LHCN-M2 (cell line): ENCODE measurements around the gene REEP5. TPM values are rescaled to one million over a fixed set of nuclear protein-coding genes. Genes with fewer than 3 reads are reported as not detected.
"Not testable (repeated sequence)": the region's sequence is repeated elsewhere in the genome, so short reads cannot be mapped to it uniquely, and the experiment has no call there.

ENCODE experiments used
- DNase-seq: peaks from one replicate; pipeline ENCODE4 v3.0.0-alpha.2; 2012; ENCODE audit warnings: low read depth
- polyA plus RNA-seq: library from polyadenylated mRNA; unstranded; fragments of >200 nt; gene quantifications from one replicate; pipeline ENCODE4 v1.2.1, GENCODE V29; 2012; ENCODE audit warnings: missing spikeins
- total RNA-seq: library from RNA; depleted of rRNA; stranded (reverse); fragments of >200 nt; gene quantifications from 2 replicates; pipeline ENCODE4 v1.2.3, GENCODE V29; 2014; rRNA removed

REEP5 gene
- 40.6 and 41.4 TPM in 2 replicates for total RNA-seq
- 91.4 TPM for polyA plus RNA-seq

DNA sequence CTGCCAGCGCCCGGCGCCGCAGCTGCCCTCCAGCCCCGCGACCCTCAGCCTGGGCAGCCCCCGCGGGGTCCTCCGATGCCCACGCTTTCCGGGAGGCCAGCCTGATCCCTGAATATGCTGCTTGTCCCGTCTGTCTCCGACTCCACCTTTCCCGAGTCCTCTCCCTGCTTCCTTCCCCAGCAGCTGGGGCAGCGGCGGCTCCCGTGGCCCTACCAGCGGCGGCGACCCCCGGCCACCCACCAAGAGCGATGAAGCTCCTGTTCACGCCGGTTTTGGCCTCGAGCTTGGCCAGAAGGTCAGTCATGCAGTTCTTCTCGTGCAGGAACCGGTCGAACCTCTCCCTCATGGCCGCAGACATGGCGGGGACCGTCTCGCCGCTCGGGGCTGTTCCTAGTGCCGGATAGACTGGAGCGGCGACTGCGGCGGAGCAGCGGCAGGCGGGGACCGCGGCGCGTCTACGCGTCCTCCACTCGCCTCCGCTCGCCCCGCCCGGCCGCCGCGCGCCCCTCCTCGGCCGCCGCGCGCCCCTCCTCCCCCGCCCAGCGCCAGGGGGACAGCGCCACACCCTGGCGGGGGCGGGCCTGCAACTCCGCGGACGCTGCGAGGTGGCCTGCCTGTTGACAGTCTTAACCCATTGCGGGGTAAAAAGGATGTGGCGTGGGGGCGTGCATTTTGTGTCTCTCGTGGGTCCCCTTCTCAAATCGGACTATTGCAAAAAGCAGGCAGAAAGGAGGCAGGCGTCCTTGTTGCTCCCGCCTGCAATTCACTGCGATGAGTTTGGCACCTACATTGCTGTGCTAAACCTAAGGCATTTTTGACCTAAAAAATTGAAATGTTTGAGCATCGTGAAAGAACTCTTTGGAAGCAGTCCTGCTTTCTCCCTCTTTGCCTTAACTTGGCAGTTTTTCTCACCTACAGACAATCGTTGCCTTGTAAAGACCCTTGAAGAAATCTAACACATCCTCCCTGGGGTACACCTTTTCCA lies at the start of gene REEP5:
REEP5 (minus strand) TSS at position 395 of the 985 bp plus-strand sequence; CDS start at position 358, 37 bp downstream.
- peak; percentile 73 for DNase-seq

DNA sequence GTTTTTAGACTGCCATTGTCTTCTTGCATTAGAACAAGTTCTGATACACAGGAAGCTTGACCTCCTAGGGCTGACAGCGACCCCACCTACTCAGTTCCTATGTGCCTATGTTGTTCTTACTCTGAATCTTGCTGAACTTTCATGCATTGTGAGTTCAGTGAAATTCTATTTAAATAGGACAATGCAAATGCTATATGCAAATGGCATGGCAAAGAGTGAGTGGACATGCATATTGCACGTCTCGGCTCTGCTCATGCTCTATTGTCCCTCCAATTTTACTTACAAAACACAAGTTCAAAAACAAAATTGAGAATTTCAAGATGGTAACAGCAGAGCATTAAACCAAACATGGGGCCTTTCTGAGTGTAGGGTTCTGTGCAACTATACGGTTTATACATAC lies 49.2 kb upstream of the REEP5 start:
- no peak for DNase-seq

DNA sequence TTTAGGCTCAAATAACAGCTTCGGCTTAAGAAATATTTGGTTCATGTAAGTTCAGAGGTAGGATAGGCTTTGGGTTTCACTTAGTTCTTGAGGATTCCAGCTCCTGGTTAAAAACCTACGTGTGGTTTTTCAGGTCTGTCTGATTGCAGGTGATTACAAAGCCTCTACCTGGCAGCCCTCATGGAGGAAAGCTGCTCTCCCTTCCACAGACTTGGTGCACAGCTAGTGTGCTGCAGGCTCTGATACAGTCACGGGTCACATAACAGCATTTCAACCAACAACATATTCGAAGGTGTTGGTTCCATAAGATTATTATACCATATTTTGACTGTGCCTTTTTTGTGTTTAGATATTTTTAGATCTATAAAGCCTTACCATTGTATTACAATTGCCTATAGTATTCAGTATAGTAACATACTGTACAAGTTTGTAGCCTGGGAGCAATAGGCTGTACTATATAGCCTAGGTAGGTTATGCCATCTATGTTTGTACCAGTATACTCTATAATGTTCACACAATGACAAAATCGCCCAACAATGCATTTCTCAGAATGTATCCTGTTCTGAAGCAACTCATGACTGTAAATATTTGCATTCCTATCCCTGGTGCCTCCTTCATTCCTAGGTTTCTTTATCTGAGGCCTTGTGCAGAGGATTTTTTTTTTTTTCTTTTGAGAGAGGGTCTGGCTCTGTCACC lies 46.5 kb upstream of the REEP5 start:
- DNase-seq = no peak

DNA sequence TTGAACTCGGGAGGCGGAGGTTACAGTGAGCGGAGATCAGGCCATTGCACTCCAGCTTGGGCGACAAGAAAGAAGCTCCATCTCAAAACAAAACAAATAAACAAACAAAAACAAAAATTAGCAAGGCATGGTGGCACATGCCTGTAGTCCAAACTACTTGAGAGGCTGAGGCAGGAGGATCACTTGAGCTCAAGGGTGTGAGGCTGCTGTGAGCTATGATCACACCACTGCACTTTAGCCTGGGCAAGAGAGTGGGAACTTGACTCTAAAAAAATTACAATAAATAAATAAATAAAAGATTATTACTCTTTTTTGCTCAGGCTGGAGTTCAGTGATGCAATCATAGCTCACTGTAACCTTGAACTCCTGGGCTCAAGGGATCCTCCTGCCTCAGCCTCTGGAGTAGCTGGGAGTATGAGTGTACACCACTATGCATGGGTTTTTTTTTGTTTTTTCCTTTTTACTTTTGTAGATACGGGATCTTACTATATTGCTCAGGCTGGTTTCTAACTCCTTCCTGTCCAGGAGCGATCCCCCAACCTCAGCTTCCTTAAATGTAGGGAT lies 45.6 kb upstream of the REEP5 start:
- no peak for DNase-seq

DNA sequence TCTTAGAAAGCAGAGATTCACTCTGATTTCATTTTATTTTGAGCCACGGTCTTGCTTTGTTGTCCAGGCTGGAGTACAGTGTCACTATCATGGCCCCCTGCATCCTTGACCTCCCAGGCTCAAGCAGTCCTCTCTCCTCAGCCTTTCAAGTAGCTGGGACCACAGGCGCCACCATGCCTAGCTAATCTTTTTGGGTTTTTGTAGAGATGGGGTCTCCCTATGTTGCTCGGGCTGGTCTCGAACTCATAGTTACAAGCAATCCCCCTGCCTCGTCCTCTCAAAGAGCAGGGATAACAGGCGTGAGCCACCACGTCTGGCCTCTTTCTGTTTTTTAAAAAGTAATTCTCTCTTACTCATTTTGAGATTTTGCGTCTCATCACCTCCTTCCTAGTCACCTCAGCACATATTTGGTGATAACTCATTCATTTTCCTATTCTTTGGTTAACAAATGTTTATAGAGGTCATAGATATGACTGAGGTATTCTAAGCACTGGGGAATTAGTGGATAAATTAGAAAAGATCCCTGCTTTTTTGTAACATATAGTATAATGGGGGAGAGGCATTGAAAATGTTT lies 43.8 kb upstream of the REEP5 start:
- no peak for DNase-seq

DNA sequence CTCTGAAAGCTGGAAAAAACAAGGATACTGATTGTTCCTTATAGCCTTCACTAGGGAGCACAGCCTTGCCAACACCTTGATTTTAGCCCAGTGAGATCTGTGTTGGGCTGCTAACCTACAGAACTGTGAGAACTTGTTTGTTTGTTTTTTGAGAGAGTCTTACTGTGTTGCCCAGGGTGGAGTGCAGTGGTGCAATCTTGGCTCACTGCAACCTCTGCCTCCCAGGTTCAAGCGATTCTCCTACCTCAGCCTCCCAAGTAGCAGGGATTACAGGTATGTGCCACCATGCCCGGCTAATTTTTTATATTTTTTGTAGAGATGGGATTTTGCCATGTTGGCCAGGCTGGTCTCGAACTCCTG lies 41.3 kb upstream of the REEP5 start:
- not testable (repeated sequence) for DNase-seq

DNA sequence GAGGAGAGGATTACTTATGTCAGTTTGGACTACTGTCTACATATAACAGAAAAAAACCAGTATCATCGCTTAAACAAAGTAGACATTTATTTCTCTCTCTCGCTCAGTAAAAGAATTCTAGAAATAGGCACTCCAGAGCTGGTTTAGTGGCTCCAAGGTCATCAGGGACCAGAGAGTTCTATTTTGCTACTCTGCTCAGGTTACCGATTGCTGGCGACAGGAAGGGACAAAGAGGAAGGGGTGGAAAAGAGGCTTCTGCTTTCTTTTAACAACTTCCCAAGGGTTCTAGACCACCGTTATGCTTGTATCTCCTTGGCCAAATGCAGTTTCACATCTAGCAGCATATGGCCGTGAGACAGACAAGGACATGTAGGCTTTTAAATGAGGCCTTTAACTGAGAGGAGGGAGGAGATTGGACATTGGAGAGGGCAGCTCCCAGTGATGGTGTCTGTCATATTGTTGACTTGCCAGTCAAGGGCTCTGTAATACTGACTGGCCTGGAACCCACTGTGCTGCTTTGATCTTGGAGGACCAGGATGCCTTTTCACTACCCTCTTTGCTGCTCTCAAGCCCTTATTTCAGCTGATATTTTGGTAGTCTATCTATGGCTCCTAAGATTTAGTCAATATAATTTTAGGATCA lies 39.0 kb upstream of the REEP5 start:
- no peak for DNase-seq

DNA sequence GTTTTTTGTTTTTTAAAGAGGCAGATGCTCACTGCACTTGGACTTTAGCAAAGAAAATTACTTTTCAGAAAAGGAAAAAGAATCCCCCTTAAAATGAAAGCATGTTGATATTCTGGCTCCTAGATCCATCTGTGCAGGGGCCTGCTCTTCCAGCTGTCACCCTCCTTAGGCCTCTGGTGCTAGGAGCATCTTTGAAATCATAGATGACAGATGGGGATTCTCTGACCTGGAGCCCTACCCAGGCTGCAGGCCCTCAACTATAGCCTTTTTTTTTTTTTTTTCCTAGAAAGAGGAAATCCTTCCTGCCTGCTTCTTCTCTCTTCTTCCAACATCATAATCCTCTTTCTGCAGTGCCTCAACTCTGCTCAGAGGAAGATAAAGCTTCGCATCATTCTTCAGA lies 38.3 kb upstream of the REEP5 start:
- peak; percentile 31 for DNase-seq

DNA sequence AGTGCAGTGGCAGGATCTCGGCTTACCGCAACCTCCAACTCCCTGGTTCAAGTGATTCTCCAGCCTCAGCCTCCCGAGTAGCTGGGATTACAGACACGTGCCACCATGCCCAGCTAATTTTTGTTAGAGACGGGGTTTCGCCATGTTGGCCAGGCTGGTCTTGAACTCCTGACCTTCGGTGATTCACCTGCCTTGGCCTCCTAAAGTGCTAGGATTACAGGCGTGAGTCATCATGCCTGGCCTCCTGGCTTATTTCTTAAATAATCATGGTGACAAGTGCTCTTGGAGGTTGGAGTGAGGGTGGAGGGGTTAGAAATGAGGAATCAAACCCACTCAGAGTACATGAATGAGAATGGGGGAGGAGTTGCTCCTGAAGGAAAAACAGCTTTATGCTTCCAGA lies 37.8 kb upstream of the REEP5 start:
- peak; percentile 89 for DNase-seq

DNA sequence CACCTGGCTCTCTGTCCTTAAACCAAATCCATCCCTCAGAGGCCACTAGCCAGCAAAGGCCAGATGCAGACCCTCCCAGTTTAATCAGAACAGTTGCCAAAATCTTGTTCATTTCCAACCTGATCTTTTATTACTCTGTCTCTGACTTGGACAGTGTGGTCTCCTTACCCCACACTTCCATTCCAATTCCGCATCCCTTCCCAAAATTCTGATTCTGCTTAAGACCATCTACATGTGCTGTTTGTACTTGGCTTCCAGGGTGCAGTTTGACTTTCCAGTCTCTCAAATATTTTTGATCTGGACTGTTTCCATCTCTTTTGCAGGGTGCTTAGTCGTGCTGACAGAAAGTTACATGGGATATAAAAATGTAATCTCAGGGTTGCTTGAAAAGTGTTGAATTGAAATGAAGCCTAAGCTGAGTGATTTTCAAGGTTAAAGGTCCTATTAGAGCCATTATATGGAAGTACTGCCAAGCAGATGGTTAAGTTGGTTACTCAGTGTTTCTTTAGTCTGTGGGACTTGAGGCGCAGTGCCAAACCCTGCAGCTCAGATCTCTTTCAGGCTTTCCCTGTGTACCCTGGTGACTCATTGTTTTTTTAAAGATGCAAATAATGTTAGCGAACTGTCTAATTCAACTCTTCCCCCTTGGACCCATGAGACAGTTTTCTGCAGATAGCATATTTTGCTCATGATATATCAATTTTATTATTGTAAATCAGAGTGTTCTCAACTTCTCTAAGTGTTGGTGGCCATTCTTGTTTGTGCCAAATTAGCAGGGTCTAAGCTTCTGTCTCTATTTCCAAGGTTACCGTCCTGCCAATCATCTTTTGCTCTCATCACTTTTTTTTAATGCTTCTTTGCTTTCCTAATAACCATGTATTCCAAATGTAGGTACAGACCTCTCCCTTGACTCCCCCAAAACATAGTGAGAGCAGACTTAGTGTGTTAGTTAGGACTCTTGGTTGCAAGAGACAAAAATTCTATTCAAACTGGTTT lies 36.4 kb upstream of the REEP5 start:
- DNase-seq = peak; percentile 96

DNA sequence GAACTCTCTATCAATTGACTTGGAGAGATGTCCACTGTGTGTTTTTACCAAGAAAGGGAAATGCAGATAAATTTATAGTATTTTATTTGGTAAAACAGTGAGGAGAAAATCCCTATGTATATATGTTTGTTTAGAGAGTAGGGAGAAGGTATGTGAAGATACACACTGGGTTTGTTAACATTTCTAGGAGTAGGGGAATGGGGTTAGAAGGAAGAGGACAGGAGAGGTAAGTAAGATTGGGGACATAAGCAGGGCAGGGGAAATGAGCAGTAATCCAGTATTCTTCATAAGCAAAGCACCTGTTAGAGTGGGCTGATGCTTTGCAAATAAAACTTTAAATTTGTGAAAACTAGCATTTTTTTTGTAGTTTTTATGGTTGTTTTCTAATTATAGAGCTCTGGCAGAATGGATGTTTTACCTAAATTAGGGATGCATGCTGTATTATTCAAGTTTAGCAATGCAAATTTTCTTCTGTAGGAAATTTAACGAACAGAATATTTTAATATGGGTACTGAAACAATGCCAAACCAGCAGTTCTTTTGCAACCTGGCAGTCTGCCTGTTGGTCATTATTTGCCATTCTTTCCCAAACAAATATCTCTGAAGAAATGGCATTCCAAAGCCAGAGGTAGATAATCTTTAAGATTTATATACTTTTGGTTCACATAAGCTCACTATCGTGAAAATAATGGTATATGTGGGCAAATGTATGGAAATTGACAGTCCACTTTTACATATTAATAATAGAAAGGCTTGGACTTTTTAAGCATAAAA lies 35.2 kb upstream of the REEP5 start:
- DNase-seq = no peak

DNA sequence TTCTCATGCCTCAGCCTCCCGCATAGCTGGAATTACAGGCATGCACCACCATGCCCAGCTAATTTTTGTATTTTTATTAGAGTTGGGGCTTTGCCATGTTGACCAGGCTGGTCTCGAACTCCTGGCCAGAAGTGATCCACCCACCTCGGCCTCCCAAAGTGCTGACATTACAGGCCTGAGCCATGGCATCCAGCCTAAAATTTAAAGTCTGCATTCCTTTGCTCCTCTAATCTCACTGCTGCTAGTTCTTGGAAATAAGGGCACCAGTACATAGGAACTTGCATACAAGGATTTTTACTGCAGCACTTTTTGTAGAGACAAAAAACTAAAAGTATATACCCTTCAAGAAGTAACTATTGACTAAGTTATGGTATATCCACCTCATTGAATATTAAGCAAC lies 34.6 kb upstream of the REEP5 start:
- no peak for DNase-seq

DNA sequence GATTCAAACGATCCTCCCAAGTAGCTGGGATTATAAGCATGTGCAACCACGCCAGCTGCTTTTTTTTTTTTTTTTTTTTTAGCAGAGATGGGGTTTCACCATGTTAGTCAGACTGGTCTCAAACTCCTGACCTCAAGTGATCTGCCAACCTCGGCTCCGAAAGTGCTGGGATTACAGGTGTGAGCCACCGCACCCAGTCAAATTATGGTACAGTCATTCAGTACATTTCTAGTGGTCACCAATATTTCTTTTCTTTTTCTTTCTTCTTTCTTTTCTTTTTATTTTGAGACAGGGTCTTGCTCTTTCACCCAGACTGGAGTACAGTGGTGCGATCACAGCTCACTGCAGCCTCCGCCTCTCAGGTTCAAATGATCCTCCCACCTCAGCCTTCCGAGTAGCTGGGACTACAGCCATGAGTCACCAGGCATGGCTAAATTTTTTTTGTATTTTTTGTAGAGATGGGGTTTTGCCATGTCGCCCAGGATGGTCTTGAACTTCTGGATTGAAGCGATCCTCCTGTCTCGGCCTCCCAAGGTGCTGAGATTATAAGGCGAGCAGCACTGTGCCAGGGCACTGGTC lies 29.2 kb upstream of the REEP5 start:
- no peak for DNase-seq

DNA sequence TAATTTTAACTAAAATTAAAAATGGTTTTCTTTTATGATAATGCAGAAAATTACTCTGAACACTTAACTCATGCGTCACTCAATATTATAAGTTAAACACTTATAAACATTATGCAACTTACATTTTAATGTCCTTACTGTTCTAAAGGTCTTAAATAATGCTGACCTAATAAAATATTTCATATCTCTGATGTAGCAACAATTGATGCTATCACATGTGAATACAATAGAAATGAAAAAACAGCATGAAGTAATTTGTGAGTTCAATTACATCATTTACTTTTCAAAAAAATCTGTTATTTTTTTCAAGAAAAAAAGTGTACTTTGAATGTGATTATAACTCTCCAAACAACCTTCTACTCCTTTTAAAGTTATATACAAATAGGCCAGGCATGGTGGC lies 26.4 kb upstream of the REEP5 start:
- no peak for DNase-seq

DNA sequence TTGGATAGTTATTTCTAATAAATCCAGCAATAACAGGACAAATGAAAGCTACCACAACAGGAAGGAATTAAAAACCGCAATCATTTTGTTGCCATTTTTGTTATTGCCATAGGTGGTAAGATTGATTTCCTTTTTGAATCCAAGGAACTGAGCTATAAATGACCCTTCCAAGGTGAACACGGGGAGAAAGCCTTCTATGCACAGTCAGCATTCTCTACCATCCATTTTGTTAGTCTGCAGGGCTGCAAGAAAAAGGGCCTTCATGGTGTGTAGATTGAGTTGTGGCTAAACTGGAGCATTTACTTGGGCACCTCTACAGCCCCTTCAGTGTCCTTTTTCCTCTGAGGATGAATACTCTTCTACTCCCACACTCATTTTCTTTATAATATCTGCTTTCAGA lies 18.6 kb upstream of the REEP5 start:
- no peak for DNase-seq

DNA sequence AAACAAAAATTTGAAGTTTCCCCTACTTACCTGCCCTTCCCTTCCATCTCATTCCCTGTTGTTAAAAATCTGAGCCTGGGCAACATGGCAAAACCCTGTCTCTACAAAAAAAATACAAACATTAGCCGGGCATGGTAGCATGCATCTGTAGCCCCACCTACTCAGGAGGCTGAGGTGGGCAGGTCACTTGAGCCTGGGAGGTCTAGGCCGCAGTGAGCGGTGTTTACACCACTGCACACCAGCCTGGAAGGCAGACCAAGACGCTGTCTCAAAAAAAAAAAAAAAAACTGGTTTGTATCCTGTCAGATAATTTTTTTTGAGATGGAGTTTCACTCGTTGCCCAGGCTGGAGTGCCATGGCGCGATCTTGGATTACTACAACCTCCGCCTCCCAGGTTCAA lies 16.3 kb upstream of the REEP5 start:
- DNase-seq = no peak

DNA sequence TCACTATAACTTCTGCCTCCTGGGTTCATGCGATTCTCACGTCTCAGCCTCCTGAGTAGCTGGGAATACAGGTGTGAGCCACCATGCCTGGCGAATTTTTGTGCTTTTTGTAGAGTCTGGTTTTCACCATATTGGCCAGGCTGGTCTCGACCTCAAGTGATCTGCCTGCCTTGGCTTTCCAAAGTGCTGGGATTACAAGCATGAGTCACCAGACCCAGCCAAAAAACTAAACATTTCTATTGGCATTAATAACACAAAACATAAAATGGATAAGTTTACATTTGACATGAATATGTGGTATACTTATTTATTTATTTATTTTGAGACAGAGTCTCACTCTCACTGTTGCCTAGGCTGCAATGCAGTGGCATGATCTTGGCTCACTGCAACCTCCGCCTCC lies 13.6 kb upstream of the REEP5 start:
- DNase-seq = peak; percentile 26

DNA sequence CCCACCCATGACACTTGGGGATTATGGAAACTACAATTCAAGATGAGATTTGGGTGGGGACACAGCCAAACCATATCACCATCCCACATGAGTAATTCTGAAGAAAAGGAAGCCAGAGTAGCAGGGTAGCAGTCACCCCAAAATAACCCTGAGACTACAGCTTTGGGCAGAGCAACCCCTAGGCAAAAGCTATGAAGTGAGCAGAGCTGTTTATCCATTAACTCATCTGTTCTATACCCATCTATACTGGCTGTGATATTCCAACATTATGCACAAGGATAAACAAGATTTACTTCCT lies 12.3 kb upstream of the REEP5 start:
- DNase-seq = no peak

DNA sequence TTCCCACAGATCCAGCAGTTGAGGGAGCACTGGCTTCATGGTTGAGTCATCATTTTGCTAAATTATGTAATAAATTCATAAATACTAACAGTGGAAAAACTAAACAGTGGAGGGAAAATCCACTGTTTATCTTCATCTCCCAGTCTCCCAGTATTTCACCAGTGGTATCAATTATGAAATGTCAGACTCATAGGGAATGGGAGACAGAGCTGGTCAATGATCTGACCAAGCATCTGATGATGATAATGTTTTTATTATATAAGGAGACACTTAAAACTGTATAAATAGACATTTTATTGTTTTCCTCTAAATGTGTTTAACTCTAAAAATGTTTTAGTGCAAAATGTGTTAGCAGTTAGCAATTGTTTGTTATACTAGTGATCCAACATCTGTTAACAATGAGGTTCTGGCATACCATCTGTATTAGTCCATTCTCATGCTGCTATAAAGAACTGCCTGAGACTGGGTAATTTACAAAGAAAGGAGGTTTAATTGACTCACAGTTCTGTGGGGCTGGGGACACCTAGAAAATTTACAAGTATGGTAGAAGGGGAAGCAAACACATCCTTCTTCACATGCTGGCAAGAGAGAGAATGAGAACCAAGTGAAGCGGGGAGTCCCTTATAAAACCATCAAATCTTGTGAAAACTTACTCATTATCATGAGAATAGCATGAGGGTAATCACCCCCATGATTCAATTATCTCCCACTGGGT lies 11.8 kb upstream of the REEP5 start:
- peak; percentile 29 for DNase-seq
